ENCODE results near the gene GALT. TPM values are rescaled to one million over a fixed set of nuclear protein-coding genes. Genes with fewer than 3 reads are reported as not detected.

GALT gene
- total RNA-seq, 1 experiment from 2014 or later = 7.6 TPM

- intact Hi-C loops (cut with micrococcal nuclease) = no loop called here
- no peaks in the 10 kb centered on the region for H3K9me2 ChIP-seq (replicated peaks; ENCODE audit: low read length)
- POLR2A ChIA-PET (ENCODE audit: unreplicated experiment) = interaction anchor here (0.5 kb wide), 1 partner anchor 842 kb away, joined by 7 read pairs; no protein-coding TSS in a partner anchor
- no peak overlapping the region for H3K4me3 ChIP-seq (ENCODE audit: low read length)
- H4K20me1 ChIP-seq (ENCODE audit: low read length) = no peaks in the 10 kb centered on the region
- H3F3A ChIP-seq (ENCODE audit: low read length, unreplicated experiment) = no peaks in the 10 kb centered on the region
- ATAC-seq (no peak), DNase-seq (no peak)
- BruUV-seq (replicated peaks) = no TSS peak
- H3K4me2 ChIP-seq (ENCODE audit: low read length) = no peak overlapping the region
- no peak overlapping the region for H3K9ac ChIP-seq (ENCODE audit: low read length)
- H2AFZ ChIP-seq (ENCODE audit: low read length) = no peak overlapping the region
- H3K27ac ChIP-seq (ENCODE audit: low read length) = no peak overlapping the region
- no peaks in the 10 kb centered on the region for H3K27me3 ChIP-seq (ENCODE audit: low read length)
- TF ChIP-seq EZH2 (IDR thresholded peaks at IDR 0.05; ENCODE audit: low read length, unreplicated experiment) (no peak), EZH2phosphoT487 (IDR thresholded peaks at IDR 0.05; ENCODE audit: borderline replicate concordance, low read length) (no peak), CTCF (conservative IDR thresholded peaks at IDR 0.05; ENCODE audit: low read depth, low read length) (no peak)
- H3K79me2 ChIP-seq (ENCODE audit: low read length) = no peaks in the 10 kb centered on the region
- H3K9me3 ChIP-seq (ENCODE audit: low read length) = no peaks in the 10 kb centered on the region
- CTCF ChIA-PET = no interaction called here
- no peaks in the 10 kb centered on the region for H3K4me1 ChIP-seq (ENCODE audit: insufficient read depth, low read length)
- no peaks in the 10 kb centered on the region for H3K36me3 ChIP-seq (ENCODE audit: low read depth, low read length)
Observed at GRCh38 chr9:34691936-34692315, 45.5 kb downstream of the GALT start.

GRCh38 chr9:34693560-34693959 lies 47.1 kb downstream of the GALT start:
- Histone ChIP-seq H3K79me2 (ENCODE audit: low read length) (no peaks in the 10 kb centered on the region), H3K9me2 (replicated peaks; ENCODE audit: low read length) (no peaks in the 10 kb centered on the region), H3K27me3 (ENCODE audit: low read length) (no peaks in the 10 kb centered on the region; the same call in 1 of the 2 replicates), H3K9ac (ENCODE audit: low read length) (no peak overlapping the region), H4K20me1 (ENCODE audit: low read length) (no peaks in the 10 kb centered on the region), H3K4me1 (ENCODE audit: insufficient read depth, low read length) (no peaks in the 10 kb centered on the region), H3K4me2 (ENCODE audit: low read length) (no peak overlapping the region), H3K36me3 (ENCODE audit: low read depth, low read length) (no peaks in the 10 kb centered on the region), H2AFZ (ENCODE audit: low read length) (no peak overlapping the region), H3K4me3 (ENCODE audit: low read length) (no peak overlapping the region), H3K27ac (ENCODE audit: low read length) (no peak overlapping the region), H3F3A (ENCODE audit: low read length, unreplicated experiment) (no peaks in the 10 kb centered on the region), H3K9me3 (ENCODE audit: low read length) (no peaks in the 10 kb centered on the region)
- DNase-seq = no peak
- ChIA-PET POLR2A (ENCODE audit: unreplicated experiment) (no interaction called here), CTCF (no interaction called here)
- no peak for ATAC-seq
- intact Hi-C loops (cut with micrococcal nuclease) = no loop called here
- TF ChIP-seq CTCF (conservative IDR thresholded peaks at IDR 0.05; ENCODE audit: low read depth, low read length) (no peak), EZH2 (IDR thresholded peaks at IDR 0.05; ENCODE audit: low read length, unreplicated experiment) (no peak), EZH2phosphoT487 (IDR thresholded peaks at IDR 0.05; ENCODE audit: borderline replicate concordance, low read length) (no peak)
- no TSS peak for BruUV-seq (replicated peaks)

GRCh38 chr9:34694811-34695210 lies 48.3 kb downstream of the GALT start:
- ATAC-seq (no peak), DNase-seq (no peak)
- Histone ChIP-seq H3K9me2 (replicated peaks; ENCODE audit: low read length) (no peaks in the 10 kb centered on the region), H2AFZ (ENCODE audit: low read length) (no peak overlapping the region), H3K4me1 (ENCODE audit: insufficient read depth, low read length) (no peaks in the 10 kb centered on the region), H3K4me2 (ENCODE audit: low read length) (no peak overlapping the region), H3K27me3 (ENCODE audit: low read length) (no peaks in the 10 kb centered on the region; the same call in 1 of the 2 replicates), H3K79me2 (ENCODE audit: low read length) (no peaks in the 10 kb centered on the region), H3K9ac (ENCODE audit: low read length) (no peak overlapping the region), H3F3A (ENCODE audit: low read length, unreplicated experiment) (no peaks in the 10 kb centered on the region), H3K27ac (ENCODE audit: low read length) (no peak overlapping the region), H3K4me3 (ENCODE audit: low read length) (no peak overlapping the region), H4K20me1 (ENCODE audit: low read length) (no peaks in the 10 kb centered on the region), H3K9me3 (ENCODE audit: low read length) (no peaks in the 10 kb centered on the region), H3K36me3 (ENCODE audit: low read depth, low read length) (no peaks in the 10 kb centered on the region)
- ChIA-PET CTCF (no interaction called here), POLR2A (ENCODE audit: unreplicated experiment) (no interaction called here)
- TF ChIP-seq EZH2 (IDR thresholded peaks at IDR 0.05; ENCODE audit: low read length, unreplicated experiment) (no peak), CTCF (conservative IDR thresholded peaks at IDR 0.05; ENCODE audit: low read depth, low read length) (no peak), EZH2phosphoT487 (IDR thresholded peaks at IDR 0.05; ENCODE audit: borderline replicate concordance, low read length) (no peak)
- BruUV-seq (replicated peaks) = no TSS peak
- intact Hi-C loops (cut with micrococcal nuclease) = no loop called here

Other genes with a start within 250 kb of the GALT start
- 15.2 and 17.1 TPM in 2 replicates for gene FAM219A, start 188.1 kb upstream of the GALT start, total RNA-seq (2014; rRNA removed)
- gene DNAI1, start 187.9 kb upstream of the GALT start, total RNA-seq (2014; rRNA removed) = not detected in 2 replicates
- 1.3 and 2.0 TPM in 2 replicates for gene ENHO, start 123.7 kb upstream of the GALT start, total RNA-seq (2014; rRNA removed)
- not detected in 2 replicates for gene CNTFR, start 57.0 kb upstream of the GALT start, total RNA-seq (2014; rRNA removed)
- 25.0 and 30.2 TPM in 2 replicates for gene RPP25L, start 34.6 kb upstream of the GALT start, total RNA-seq (2014; rRNA removed)
- 102 and 105 TPM in 2 replicates for gene DCTN3, start 26.2 kb upstream of the GALT start, total RNA-seq (2014; rRNA removed)
- 0.23 TPM in 1 of 2 replicates, not detected in the other for gene ARID3C, start 17.6 kb upstream of the GALT start, total RNA-seq (2014; rRNA removed)
- gene SIGMAR1, start 8.9 kb upstream of the GALT start, total RNA-seq (2014; rRNA removed) = 96.7 and 97.8 TPM in 2 replicates
- 8.3 and 8.7 TPM in 2 replicates for gene IL11RA, start 5.5 kb downstream of the GALT start, total RNA-seq (2014; rRNA removed)
- not detected in 2 replicates for gene CCL27, start 16.0 kb downstream of the GALT start, total RNA-seq (2014; rRNA removed)
- gene CCL19, start 44.6 kb downstream of the GALT start, total RNA-seq (2014; rRNA removed) = not detected in 2 replicates
- gene CCL21, start 63.5 kb downstream of the GALT start, total RNA-seq (2014; rRNA removed) = not detected in 2 replicates

Data from PC-3 (cell line).